Measurements from ENCODE around the gene SNX25.
"Not testable (repeated sequence)": the region's sequence is repeated elsewhere in the genome, so short reads cannot be mapped to it uniquely, and the experiment has no call there.

Gene SNX25

GRCh38 chr4:185205073-185205472, 4.3 kb upstream of the SNX25 start:
- DNase-seq (ENCODE audit: low spot score) = not testable (repeated sequence)

- DNase-seq (ENCODE audit: low spot score) = no peak
These were observed 3.6 kb upstream of the SNX25 start for GRCh38 chr4:185205697-185206342.

- no peak for DNase-seq (ENCODE audit: low spot score)
These were observed 1.9 kb upstream of the SNX25 start for GRCh38 chr4:185207466-185207865.

- DNase-seq (ENCODE audit: low spot score) = not testable (repeated sequence)
These were observed 379 bp downstream of the SNX25 start for GRCh38 chr4:185209852-185210101.

- peak; percentile 56 for DNase-seq (ENCODE audit: low spot score)
These were observed 944 bp downstream of the SNX25 start for GRCh38 chr4:185210102-185210981.

GRCh38 chr4:185211035-185211434, 1.6 kb downstream of the SNX25 start:
- DNase-seq (ENCODE audit: low spot score) = no peak

GRCh38 chr4:185211641-185212040, 2.2 kb downstream of the SNX25 start:
- DNase-seq (ENCODE audit: low spot score) = no peak

GRCh38 chr4:185212581-185212980, 3.2 kb downstream of the SNX25 start:
- no peak for DNase-seq (ENCODE audit: low spot score)

- DNase-seq (ENCODE audit: low spot score) = no peak
These were observed 4.5 kb downstream of the SNX25 start for GRCh38 chr4:185213877-185214276.

GRCh38 chr4:185215261-185215660, 5.9 kb downstream of the SNX25 start:
- DNase-seq (ENCODE audit: low spot score) = no peak

GRCh38 chr4:185217408-185217975, 8.1 kb downstream of the SNX25 start:
- DNase-seq (ENCODE audit: low spot score) = no peak

- no peak for DNase-seq (ENCODE audit: low spot score)
These were observed 8.9 kb downstream of the SNX25 start for GRCh38 chr4:185218312-185218711.

- DNase-seq (ENCODE audit: low spot score) = no peak
These were observed 10.3 kb downstream of the SNX25 start for GRCh38 chr4:185219551-185220344.

GRCh38 chr4:185221491-185221890, 12.1 kb downstream of the SNX25 start:
- DNase-seq (ENCODE audit: low spot score) = no peak

- no peak for DNase-seq (ENCODE audit: low spot score)
These were observed 12.5 kb downstream of the SNX25 start for GRCh38 chr4:185221912-185222311.

GRCh38 chr4:185222598-185222997, 13.2 kb downstream of the SNX25 start:
- peak; percentile 73 for DNase-seq (ENCODE audit: low spot score)

- no peak for DNase-seq (ENCODE audit: low spot score)
These were observed 15.2 kb downstream of the SNX25 start for GRCh38 chr4:185224597-185224996.

GRCh38 chr4:185225940-185226339, 16.5 kb downstream of the SNX25 start:
- no peak for DNase-seq (ENCODE audit: low spot score)

GRCh38 chr4:185227131-185227551, 17.7 kb downstream of the SNX25 start:
- DNase-seq (ENCODE audit: low spot score) = no peak

GRCh38 chr4:185227713-185228278, 18.4 kb downstream of the SNX25 start:
- no peak for DNase-seq (ENCODE audit: low spot score)

GRCh38 chr4:185229021-185229818, 19.8 kb downstream of the SNX25 start:
- DNase-seq (ENCODE audit: low spot score) = no peak
